HL-60/S4 treated with phorbol 12-myristate 13-acetate at 8.2 ng/mL for 4 days and 3 days (cell line): Measurements from ENCODE around the gene NEAT1.
"Not testable (repeated sequence)": the region's sequence is repeated elsewhere in the genome, so short reads cannot be mapped to it uniquely, and the experiment has no call there.

Source experiments
- in situ Hi-C: fragments of 300-500 bp; cut with MboI; formaldehyde crosslinking; loops from 2 replicates; pipeline ENCODE4 v1.15.0; 2022; ENCODE audit warnings: low sequenced_read_pairs

The NEAT1 gene

GRCh38 chr11:65404638-65405339 is 17.8 kb upstream of the NEAT1 start:
- in situ Hi-C loops, result no loop called here

DNA sequence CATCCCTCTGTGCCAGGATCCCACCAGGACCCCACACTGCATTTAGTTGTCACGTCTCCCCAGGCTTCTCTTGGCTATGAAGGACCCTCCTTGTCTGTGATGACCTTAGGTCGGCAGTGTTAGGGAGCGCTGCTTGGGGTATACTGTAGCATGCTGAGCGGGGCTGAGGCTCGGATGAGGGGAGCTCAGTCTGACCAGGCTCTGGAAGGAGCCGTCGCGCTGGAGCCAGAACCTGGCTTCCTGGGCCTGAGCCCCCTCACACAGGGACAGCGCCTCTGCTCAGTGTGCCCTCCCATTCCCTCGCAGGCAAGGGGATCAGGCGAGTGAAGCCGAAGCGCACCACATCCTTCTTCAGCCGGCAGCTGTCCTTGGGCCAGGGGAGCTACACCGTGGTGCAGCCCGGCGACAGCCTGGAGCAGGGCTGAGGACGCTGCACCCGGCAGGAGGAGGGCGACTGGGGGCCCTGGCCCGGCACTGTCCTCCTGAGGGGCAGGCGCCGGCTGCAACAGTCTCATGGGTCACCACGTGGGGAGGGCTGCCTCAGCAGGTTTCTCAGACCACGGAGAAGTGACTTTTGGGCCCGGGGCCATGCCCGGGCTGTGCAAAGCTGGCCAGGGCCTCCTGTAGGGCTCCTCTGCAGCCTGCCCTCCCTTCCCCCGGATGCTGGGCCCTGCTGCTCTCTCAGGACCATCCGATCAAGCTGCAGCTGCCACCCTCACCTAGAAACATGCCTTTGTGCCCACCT is 11.5 kb upstream of the NEAT1 start:
- in situ Hi-C loops, result no loop called here

DNA sequence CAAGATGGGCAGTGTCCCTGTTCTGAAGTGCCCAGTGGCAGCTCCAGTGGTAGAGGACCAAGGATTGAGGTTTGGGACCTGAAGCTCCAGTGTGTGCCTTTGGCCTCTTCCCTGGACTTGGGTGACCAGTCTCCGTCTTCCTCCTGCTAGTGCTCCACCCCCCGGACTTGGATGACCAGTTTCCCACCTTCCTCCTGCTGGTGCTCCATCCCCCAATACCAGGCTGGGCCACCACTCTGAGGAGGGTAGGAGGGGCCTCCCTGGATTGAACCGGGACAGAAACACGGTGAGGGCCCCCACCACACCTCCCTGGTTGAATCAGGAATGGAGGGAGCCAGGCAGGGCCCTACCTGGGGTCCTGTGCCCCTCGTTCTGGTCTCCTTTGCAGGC is 10.9 kb upstream of the NEAT1 start:
- in situ Hi-C loops, result no loop called here

GRCh38 chr11:65412271-65413076 is 10.1 kb upstream of the NEAT1 start:
- in situ Hi-C loops, result no loop called here

GRCh38 chr11:65413077-65413664 is 9.4 kb upstream of the NEAT1 start:
- in situ Hi-C loops, result not testable (repeated sequence)

GRCh38 chr11:65414776-65415498 is 7.7 kb upstream of the NEAT1 start:
- in situ Hi-C loops, result no loop called here

DNA sequence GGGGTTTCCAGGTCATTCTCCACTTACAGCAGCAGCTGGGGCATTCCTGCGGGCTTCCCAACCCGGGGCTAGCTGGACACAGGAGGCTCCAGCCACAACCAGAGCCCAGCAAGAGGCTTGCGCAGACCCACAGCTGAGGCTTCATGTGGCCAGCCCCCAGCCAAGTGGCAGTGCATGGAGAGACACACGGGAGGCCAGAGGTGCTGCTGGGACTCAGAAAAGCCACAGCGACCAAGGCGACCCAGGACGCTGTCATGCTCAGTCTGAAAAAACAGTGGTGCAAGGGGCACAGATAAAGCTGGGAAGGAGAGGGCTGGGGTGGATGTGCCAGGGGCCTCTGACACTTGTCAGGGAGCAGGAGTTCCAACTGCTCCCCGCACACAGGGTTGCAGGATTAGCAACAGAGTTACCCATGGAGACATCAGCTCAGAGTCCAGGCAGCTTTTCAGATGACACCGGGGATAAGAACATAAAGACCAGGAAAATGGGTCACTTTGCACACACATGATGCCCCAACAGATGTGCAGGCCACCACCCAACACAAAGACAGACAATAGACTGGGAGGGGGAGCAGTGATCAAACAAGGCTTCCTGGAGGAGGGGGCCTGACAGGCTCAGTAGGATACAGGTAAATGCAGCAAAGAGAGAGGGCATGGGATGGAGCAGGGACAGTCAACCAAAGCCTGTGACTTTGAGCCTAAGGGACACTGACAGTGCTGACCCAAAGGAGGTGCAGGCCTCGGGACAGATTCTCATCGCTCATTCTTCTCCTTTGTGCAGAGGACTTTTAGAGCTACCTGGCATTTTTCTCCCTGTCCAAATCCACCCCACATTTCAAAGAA is 6.9 kb upstream of the NEAT1 start:
- in situ Hi-C loops, result no loop called here

- in situ Hi-C loops, result no loop called here
Measured at GRCh38 chr11:65416341-65416824, 6.2 kb upstream of the NEAT1 start.

GRCh38 chr11:65416841-65417701 is 5.5 kb upstream of the NEAT1 start:
- in situ Hi-C loops, result no loop called here

- in situ Hi-C loops, result no loop called here
Measured at GRCh38 chr11:65417702-65418430, 4.7 kb upstream of the NEAT1 start.

DNA sequence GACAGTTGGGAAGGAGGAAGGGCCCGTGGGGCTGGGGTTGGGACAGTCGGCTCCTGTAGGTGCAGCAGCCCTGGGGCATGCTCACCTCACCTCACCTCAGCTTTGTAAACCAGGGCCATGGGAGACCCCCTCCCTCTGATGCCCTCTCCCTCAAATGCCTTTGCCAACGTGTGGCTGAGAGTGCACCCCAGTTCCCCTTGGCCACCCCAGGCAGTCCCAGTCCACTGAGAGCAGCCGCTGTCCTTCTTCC is 4.2 kb upstream of the NEAT1 start:
- in situ Hi-C loops, result no loop called here

GRCh38 chr11:65418681-65419459 is 3.7 kb upstream of the NEAT1 start:
- in situ Hi-C loops, result no loop called here

GRCh38 chr11:65419460-65419771 is 3.2 kb upstream of the NEAT1 start:
- in situ Hi-C loops, result no loop called here

DNA sequence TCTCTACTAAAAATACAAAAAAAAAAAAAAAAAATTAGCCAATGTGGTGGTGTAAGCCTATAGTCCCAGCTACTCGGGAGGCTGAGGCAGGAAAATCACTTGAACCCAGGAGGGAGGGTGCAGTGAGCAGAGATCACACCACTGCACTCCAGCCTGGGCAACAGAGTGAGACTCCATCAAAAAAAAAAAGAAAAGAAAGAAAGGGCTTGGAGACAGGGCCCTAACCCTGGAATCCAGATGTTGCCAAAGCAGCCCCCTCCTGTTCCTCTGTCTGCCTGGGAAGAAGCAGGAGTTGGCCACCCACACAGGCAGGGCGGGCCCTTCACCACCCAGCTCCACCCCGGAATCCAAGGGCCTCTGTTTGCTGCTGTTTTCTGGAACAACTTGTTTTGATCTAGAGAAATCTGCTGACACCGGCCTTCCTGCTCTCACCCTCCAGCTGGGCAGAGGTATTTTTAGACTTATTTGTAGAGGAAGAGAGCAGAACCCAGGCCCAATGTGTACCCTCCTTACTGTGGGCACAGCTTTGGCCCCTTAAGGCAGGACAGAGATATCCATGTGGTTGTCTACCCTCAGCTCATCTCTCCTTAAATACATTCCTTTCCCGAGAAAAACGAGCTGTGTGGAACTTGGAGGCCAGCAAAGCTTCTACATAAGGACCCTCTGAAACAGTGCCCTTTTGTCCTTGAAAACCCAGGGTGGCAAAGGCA is 2.7 kb upstream of the NEAT1 start:
- in situ Hi-C loops, result loop anchor here (10.0 kb wide), 1 partner anchor 85 kb away; no protein-coding TSS in a partner anchor

DNA sequence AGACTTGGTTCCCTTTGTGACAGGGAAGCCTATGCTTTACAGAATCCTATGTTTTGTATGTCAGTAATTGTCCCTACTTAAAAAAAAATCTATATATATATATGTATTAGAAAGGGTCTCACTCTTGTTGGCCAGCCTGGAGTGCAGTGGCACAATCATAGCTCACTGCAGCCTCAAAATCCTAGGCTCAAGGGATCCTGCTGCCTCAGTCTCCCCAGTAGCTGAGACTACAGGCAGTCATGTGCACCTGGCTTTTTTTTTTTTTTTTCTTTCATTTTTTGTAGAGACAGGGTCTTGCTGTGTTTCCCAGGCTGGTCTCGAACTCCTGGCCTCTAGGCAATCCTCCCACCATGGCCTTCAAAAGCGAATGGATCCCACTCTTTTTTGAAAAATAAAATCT is 2.1 kb upstream of the NEAT1 start:
- in situ Hi-C loops, result loop anchor here (10.0 kb wide), 1 partner anchor 84 kb away; no protein-coding TSS in a partner anchor

DNA sequence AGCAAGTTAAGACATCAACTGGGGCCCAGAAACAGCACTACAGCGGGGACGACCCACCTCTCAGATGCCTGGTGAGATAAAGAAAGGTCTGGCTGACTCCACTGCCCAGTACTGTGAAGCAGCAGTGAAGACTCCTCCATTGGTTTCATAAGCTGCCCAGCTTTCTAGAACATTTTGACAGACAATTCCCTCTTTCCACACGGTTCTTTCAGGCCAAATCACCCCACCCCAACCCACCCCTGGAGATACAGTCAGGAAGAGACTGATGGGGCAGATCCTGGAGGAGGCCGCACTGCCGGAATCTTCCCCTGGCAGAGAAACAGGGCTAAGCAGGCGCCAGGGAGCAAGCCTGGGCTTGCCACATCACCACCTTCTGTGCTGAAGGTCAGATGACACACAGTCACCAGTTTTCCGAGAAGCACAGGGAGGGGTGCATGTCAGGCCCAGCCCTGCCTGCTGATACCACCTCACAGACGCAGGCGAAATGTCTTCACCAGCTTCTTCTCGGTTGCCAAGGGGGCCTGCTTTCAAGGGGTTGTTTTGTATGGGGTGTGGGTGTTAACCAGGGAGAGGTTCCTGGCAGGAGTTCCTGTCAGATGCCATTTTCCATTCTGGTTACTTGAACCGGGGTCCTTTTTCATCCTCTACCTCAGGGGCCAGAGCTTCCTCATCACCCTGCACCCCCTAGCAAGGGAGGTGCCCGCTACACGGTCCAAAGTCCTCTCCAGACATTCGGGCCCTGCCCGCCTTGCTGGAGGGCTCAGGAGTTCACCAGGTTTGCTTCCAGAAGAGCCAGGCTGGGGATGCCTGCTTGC is 1.4 kb upstream of the NEAT1 start:
- in situ Hi-C loops, result loop anchor here (10.0 kb wide), 1 partner anchor 84 kb away; no protein-coding TSS in a partner anchor
